ENCODE results near the gene POC1A. TPM values are rescaled to one million over a fixed set of nuclear protein-coding genes. Genes with fewer than 3 reads are reported as not detected.

POC1A gene
- total and polyA plus RNA-seq, 2 of the 4 experiments (the other 2 are of a cell fraction): 10.6 to 11.5 TPM

DNA sequence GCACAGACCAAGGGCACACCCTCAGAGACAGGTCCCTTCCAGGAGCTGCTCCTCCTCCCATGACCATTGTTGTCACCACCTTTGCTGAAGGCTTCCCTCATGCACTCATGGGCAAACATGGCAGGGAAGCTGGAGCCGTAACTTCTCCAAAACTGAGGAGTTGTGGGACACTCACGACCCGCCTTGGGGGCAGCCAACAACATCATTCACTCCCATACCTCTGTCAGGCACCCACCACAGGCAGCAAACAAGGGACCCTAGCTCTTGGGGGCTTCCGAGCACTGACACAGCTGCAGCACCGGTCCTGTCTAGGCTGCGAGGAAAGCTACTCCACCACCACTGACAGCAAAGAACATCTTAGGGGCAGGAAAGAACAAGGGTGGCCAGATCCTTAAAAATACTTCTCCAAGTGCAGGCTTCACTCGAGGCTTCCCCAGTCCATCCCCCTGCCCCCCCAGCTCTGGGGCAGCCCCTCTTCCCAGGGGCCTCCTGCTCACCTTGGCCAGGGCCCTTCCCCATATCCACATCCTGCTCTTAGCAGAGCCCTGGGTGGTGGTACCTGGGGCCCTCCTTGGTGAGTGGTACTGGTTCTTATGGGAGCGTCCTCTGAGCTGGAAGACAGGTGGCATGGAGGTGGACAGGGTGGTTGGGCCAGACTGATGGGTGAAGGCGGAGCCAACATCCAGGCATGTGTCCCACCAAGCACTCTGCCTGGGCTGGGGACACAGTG is 69.8 kb downstream of the POC1A start:
- H4K8ac ChIP-seq (ENCODE audit: low read depth in 2 of 2, low read length in 2 of 2): no peak overlapping the region
- in situ Hi-C loops (cut with MboI; ENCODE audit: low sequenced_read_pairs): no loop called here
- H2AK5ac ChIP-seq (ENCODE audit: low read depth, low read length): no peak overlapping the region
- H3K4me2 ChIP-seq (ENCODE audit: low read depth, low read length): no peak overlapping the region
- no peak overlapping the region for H3K27ac ChIP-seq (ENCODE audit: insufficient read depth, low read length)
- no peak overlapping the region for H2AFZ ChIP-seq (replicated peaks; ENCODE audit: low read length, poor library complexity)
- no peak for TF ChIP-seq SMC3 (IDR thresholded peaks at IDR 0.05; ENCODE audit: low read depth, low read length)
- TF ChIP-seq, protein P1, sequence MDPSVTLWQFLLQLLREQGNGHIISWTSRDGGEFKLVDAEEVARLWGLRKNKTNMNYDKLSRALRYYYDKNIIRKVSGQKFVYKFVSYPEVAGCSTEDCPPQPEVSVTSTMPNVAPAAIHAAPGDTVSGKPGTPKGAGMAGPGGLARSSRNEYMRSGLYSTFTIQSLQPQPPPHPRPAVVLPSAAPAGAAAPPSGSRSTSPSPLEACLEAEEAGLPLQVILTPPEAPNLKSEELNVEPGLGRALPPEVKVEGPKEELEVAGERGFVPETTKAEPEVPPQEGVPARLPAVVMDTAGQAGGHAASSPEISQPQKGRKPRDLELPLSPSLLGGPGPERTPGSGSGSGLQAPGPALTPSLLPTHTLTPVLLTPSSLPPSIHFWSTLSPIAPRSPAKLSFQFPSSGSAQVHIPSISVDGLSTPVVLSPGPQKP (IDR thresholded peaks at IDR 0.05; ENCODE audit: borderline replicate concordance, low read depth, low read length): no peak
- TF ChIP-seq MAZ (IDR thresholded peaks at IDR 0.05; ENCODE audit: borderline replicate concordance, low read depth, low read length): no peak
- no peak for TF ChIP-seq RFX5 (IDR thresholded peaks at IDR 0.05; ENCODE audit: low read depth, low read length)
- TF ChIP-seq CHD1 (IDR thresholded peaks at IDR 0.05; ENCODE audit: low read depth, low read length): no peak
- no peak for TF ChIP-seq RCOR1 (IDR thresholded peaks at IDR 0.05; ENCODE audit: insufficient replicate concordance, low read length)
- TF ChIP-seq MXI1 (IDR thresholded peaks at IDR 0.05; ENCODE audit: borderline replicate concordance, low read depth, low read length): no peak
- TF ChIP-seq, protein P2, sequence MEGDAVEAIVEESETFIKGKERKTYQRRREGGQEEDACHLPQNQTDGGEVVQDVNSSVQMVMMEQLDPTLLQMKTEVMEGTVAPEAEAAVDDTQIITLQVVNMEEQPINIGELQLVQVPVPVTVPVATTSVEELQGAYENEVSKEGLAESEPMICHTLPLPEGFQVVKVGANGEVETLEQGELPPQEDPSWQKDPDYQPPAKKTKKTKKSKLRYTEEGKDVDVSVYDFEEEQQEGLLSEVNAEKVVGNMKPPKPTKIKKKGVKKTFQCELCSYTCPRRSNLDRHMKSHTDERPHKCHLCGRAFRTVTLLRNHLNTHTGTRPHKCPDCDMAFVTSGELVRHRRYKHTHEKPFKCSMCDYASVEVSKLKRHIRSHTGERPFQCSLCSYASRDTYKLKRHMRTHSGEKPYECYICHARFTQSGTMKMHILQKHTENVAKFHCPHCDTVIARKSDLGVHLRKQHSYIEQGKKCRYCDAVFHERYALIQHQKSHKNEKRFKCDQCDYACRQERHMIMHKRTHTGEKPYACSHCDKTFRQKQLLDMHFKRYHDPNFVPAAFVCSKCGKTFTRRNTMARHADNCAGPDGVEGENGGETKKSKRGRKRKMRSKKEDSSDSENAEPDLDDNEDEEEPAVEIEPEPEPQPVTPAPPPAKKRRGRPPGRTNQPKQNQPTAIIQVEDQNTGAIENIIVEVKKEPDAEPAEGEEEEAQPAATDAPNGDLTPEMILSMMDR (conservative IDR thresholded peaks at IDR 0.05; ENCODE audit: low read depth, low read length): no peak
- no peak for TF ChIP-seq FOS (IDR thresholded peaks at IDR 0.05; ENCODE audit: low read depth, low read length)
- no peak for TF ChIP-seq RAD21 (IDR thresholded peaks at IDR 0.05; ENCODE audit: low read length)
- TF ChIP-seq CEBPB (IDR thresholded peaks at IDR 0.05; ENCODE audit: low read depth, low read length): no peak
- CTCF ChIA-PET: interaction anchor here (0.6 kb wide), 1 partner anchor 42 kb away, joined by 5 read pairs; no protein-coding TSS in a partner anchor
- no peak overlapping the region for H3K56ac ChIP-seq (ENCODE audit: extremely low read depth, insufficient read depth, low read length)
- H2BK120ac ChIP-seq (ENCODE audit: low read depth, low read length): no peak overlapping the region
- no peak for ATAC-seq (ENCODE audit: low read depth)
- no peaks in the 10 kb centered on the region for H4K20me1 ChIP-seq (ENCODE audit: insufficient read depth, low read length)
- H2BK15ac ChIP-seq (ENCODE audit: low read depth, low read length): no peak overlapping the region
- H3K4me1 ChIP-seq (ENCODE audit: control insufficient read depth, insufficient read depth, low read length): peaks cover 15% of the 10 kb centered on the region
- H3K9me1 ChIP-seq (ENCODE audit: insufficient read depth, low read length): peaks cover 25% of the 10 kb centered on the region
- peaks cover 3 to 30% of the 10 kb centered on the region in 2 experiments; a peak in 3 of 4 replicates for H3K79me1 ChIP-seq (ENCODE audit: low read depth in 1 of 2, low read length in 2 of 2)
- H3K4ac ChIP-seq (ENCODE audit: low read depth, low read length): no peak overlapping the region
- no peak overlapping the region for H2AK9ac ChIP-seq (replicated peaks; ENCODE audit: low read depth, low read length, poor library complexity)
- no peak overlapping the region for H2BK20ac ChIP-seq (ENCODE audit: low read depth, low read length)
- dilution Hi-C loops (cut with HindIII; ENCODE audit: low sequenced_read_pairs, unreplicated experiment): no loop called here
- no peak overlapping the region for H3K18ac ChIP-seq (ENCODE audit: low read depth, low read length)
- 100% methylated on average over 6 of the region's 9 CpGs; no CpG with 5 or more reads in 1 of the 2 experiments for WGBS, 2 experiments (ENCODE audit: extremely low coverage in 2 of 2, insufficient read length in 1 of 2)
- H4K5ac ChIP-seq (ENCODE audit: low read depth, low read length): no peak overlapping the region
- intact Hi-C loops (cut with micrococcal nuclease): no loop called here
- no peak for DNase-seq
- H2BK5ac ChIP-seq (ENCODE audit: low read depth, low read length, poor library complexity, severe bottlenecking): no peak overlapping the region
- H3K9me3 ChIP-seq (ENCODE audit: control insufficient read depth, insufficient read depth, low read length): no peaks in the 10 kb centered on the region
- H3K9ac ChIP-seq (ENCODE audit: low read depth, low read length): no peak overlapping the region
- BruUV-seq (replicated peaks): no TSS peak
- H3K4me3 ChIP-seq (ENCODE audit: insufficient read depth, low read depth, low read length): no peak overlapping the region
- H4K91ac ChIP-seq (ENCODE audit: insufficient read depth, low read depth, low read length): no peak overlapping the region
- no peaks in the 10 kb centered on the region for H3K27me3 ChIP-seq (ENCODE audit: control insufficient read depth, insufficient read depth, low read length)
- H3K36me3 ChIP-seq (ENCODE audit: control insufficient read depth, insufficient read depth, low read length): no peaks in the 10 kb centered on the region
- H3K14ac ChIP-seq (replicated peaks; ENCODE audit: low read depth, low read length): no peak overlapping the region
- H3K23ac ChIP-seq (ENCODE audit: low read depth, low read length): no peak overlapping the region
- POLR2A ChIA-PET (ENCODE audit: unreplicated experiment): no interaction called here

Measured in IMR-90 (cell line).